ENCODE results near the gene SLC22A23. TPM values are rescaled to one million over a fixed set of nuclear protein-coding genes. Genes with fewer than 3 reads are reported as not detected.

Gene SLC22A23
- total and polyA plus RNA-seq, 2 donors (not counting 1 experiment from before 2014, with no cell fraction given) = 0.18 to 1.4 TPM

DNA sequence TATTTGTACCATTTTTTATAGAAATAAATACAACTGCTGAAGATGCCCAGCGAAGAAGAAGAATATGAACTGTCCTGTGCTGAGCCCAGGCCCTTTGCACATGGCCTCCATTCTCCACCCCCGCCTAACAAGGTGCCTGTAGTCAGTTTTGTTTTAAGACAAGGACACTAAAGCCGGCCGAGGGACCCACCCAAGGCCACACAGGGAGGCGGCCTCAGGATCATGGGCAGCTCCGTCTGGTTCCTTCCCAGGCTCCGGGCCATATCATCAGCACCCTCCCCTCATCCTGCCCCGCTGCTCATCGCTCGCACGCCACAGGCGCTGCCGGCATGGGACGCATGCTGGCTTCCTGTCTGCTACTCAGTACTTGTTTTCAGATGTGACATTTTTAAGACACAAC lies 176.8 kb downstream of the SLC22A23 start:
- Mint-ChIP-seq H3K9me3 (ENCODE audit: insufficient read depth) (no peaks in the 10 kb centered on the region), H3K27me3 (no peaks in the 10 kb centered on the region), H3K4me3 (no peak overlapping the region), H3K27ac (no peak overlapping the region), H3K4me1 (peaks cover 2% of the 10 kb centered on the region)
- intact Hi-C loops (cut with micrococcal nuclease) = no loop called here
- H3K4me1 ChIP-seq (ENCODE audit: control insufficient read depth in 2 of 2, insufficient read depth in 2 of 2, low read length in 2 of 2) = peaks cover 0 to 3% of the 10 kb centered on the region in 2 donors
- H3K9me3 ChIP-seq (ENCODE audit: control extremely low read depth in 1 of 3, control insufficient read depth in 2 of 3, insufficient read depth in 1 of 3, low read length in 2 of 3) = no peaks in the 10 kb centered on the region
- H3K9ac ChIP-seq (ENCODE audit: low read length) = no peak overlapping the region
- peaks cover 14% of the 10 kb centered on the region for H4K20me1 ChIP-seq (ENCODE audit: control insufficient read depth, insufficient read depth, low read length, poor library complexity, severe bottlenecking)
- no peaks in the 10 kb centered on the region for H3K36me3 ChIP-seq (replicated peaks in 1 of 2; ENCODE audit: control extremely low read depth in 1 of 2, control insufficient read depth in 1 of 2, extremely low read depth in 1 of 2, insufficient read depth in 2 of 2, low read length in 1 of 2)
- TF ChIP-seq EZH2 (IDR thresholded peaks at IDR 0.05; ENCODE audit: borderline replicate concordance, insufficient read depth, low read depth, low read length, poor library complexity, severe bottlenecking) = no peak
- TF ChIP-seq, protein P1, sequence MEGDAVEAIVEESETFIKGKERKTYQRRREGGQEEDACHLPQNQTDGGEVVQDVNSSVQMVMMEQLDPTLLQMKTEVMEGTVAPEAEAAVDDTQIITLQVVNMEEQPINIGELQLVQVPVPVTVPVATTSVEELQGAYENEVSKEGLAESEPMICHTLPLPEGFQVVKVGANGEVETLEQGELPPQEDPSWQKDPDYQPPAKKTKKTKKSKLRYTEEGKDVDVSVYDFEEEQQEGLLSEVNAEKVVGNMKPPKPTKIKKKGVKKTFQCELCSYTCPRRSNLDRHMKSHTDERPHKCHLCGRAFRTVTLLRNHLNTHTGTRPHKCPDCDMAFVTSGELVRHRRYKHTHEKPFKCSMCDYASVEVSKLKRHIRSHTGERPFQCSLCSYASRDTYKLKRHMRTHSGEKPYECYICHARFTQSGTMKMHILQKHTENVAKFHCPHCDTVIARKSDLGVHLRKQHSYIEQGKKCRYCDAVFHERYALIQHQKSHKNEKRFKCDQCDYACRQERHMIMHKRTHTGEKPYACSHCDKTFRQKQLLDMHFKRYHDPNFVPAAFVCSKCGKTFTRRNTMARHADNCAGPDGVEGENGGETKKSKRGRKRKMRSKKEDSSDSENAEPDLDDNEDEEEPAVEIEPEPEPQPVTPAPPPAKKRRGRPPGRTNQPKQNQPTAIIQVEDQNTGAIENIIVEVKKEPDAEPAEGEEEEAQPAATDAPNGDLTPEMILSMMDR (IDR thresholded peaks at IDR 0.05) = no peak
- no peak overlapping the region for H3K4me3 ChIP-seq (ENCODE audit: control extremely low read depth in 1 of 5, extremely low read depth in 1 of 5, insufficient read depth in 1 of 5, low read depth in 2 of 5, low read length in 4 of 5)
- ChIA-PET CTCF (interaction anchor here (0.6 to 14.3 kb wide), 27 partner anchors 10 to 993 kb away, joined by 3 to 269 read pairs (median 3); no protein-coding TSS in a partner anchor), POLR2A (no interaction called here)
- DNase-seq (no peak), ATAC-seq (ENCODE audit: low read depth) (no peak)
- WGBS (ENCODE audit: insufficient coverage) = 97% methylated on average over 7 of the region's 14 CpGs
- no peak overlapping the region for H2AFZ ChIP-seq (ENCODE audit: insufficient read depth, low read depth, low read length, poor library complexity, severe bottlenecking)
- H3K4me2 ChIP-seq (replicated peaks; ENCODE audit: low read depth, low read length, poor library complexity, severe bottlenecking) = no peak overlapping the region
- H3K27me3 ChIP-seq (replicated peaks in 1 of 4; ENCODE audit: control extremely low read depth in 1 of 4, control insufficient read depth in 3 of 4, insufficient read depth in 4 of 4, low read length in 3 of 4) = no peaks in the 10 kb centered on the region
- no peaks in the 10 kb centered on the region for H3K79me2 ChIP-seq (ENCODE audit: control insufficient read depth, insufficient read depth, low read length)
- no peak overlapping the region for H3K27ac ChIP-seq (ENCODE audit: low read length in 2 of 2)

DNA sequence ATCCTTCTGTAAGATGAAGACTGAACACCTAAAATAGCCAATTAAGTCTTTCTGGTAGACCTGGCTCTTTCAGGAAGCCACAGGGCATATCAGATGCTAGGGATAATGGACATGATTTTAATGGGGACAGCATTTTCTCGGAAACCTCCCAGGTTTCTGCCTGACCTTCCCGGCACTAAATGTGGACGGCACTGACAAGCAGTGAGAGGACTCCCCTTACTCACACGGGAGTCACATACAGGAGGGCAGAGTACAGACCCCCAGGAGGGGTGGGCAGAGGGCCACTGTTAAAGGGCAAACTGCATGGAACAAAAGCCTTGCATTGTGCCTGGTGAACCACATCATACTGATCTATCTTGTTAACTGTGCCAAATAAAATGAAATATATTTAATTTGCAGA lies 178.2 kb downstream of the SLC22A23 start:
- Mint-ChIP-seq H3K4me1 (peaks cover 2% of the 10 kb centered on the region), H3K27ac (no peak overlapping the region), H3K4me3 (no peak overlapping the region), H3K9me3 (ENCODE audit: insufficient read depth) (no peaks in the 10 kb centered on the region), H3K27me3 (no peaks in the 10 kb centered on the region)
- no peaks in the 10 kb centered on the region for H3K9me3 ChIP-seq (ENCODE audit: control extremely low read depth in 1 of 3, control insufficient read depth in 2 of 3, insufficient read depth in 1 of 3, low read length in 2 of 3)
- no peaks in the 10 kb centered on the region for H3K27me3 ChIP-seq (replicated peaks in 1 of 4; ENCODE audit: control extremely low read depth in 1 of 4, control insufficient read depth in 3 of 4, insufficient read depth in 4 of 4, low read length in 3 of 4)
- H3K36me3 ChIP-seq (replicated peaks in 1 of 2; ENCODE audit: control extremely low read depth in 1 of 2, control insufficient read depth in 1 of 2, extremely low read depth in 1 of 2, insufficient read depth in 2 of 2, low read length in 1 of 2) = no peaks in the 10 kb centered on the region
- ChIA-PET POLR2A (no interaction called here), CTCF (interaction anchor here (1.4 to 14.3 kb wide), 3 partner anchors 14 to 712 kb away, joined by 3 to 269 read pairs (median 5); no protein-coding TSS in a partner anchor)
- WGBS (ENCODE audit: insufficient coverage) = 100% methylated on average over 2 of the region's 4 CpGs
- H3K79me2 ChIP-seq (ENCODE audit: control insufficient read depth, insufficient read depth, low read length) = no peaks in the 10 kb centered on the region
- TF ChIP-seq, protein P1 (IDR thresholded peaks at IDR 0.05) = no peak
- TF ChIP-seq EZH2 (IDR thresholded peaks at IDR 0.05; ENCODE audit: borderline replicate concordance, insufficient read depth, low read depth, low read length, poor library complexity, severe bottlenecking) = no peak
- peaks cover 0 to 3% of the 10 kb centered on the region in 2 donors for H3K4me1 ChIP-seq (ENCODE audit: control insufficient read depth in 2 of 2, insufficient read depth in 2 of 2, low read length in 2 of 2)
- H2AFZ ChIP-seq (ENCODE audit: insufficient read depth, low read depth, low read length, poor library complexity, severe bottlenecking) = no peak overlapping the region
- H4K20me1 ChIP-seq (ENCODE audit: control insufficient read depth, insufficient read depth, low read length, poor library complexity, severe bottlenecking) = peaks cover 23% of the 10 kb centered on the region
- DNase-seq (no peak), ATAC-seq (ENCODE audit: low read depth) (no peak)
- H3K9ac ChIP-seq (ENCODE audit: low read length) = no peak overlapping the region
- H3K27ac ChIP-seq (ENCODE audit: low read length in 2 of 2) = no peak overlapping the region
- no peak overlapping the region for H3K4me3 ChIP-seq (ENCODE audit: control extremely low read depth in 1 of 5, extremely low read depth in 1 of 5, insufficient read depth in 1 of 5, low read depth in 2 of 5, low read length in 4 of 5)
- intact Hi-C loops (cut with micrococcal nuclease) = loop anchor here (1.0 to 5.0 kb wide), 6 partner anchors 134 to 876 kb away; partner anchors contain the start of gene SLC22A23
- no peak overlapping the region for H3K4me2 ChIP-seq (replicated peaks; ENCODE audit: low read depth, low read length, poor library complexity, severe bottlenecking)
